Loucy (cell line): ENCODE data around the gene EP400.

Experiments used
- H2AFZ ChIP-seq: fragments of 200-600 bp; sonication (generic); 2 replicates; pipeline ENCODE4 v1.6.0; 2016; ENCODE audit warnings: antibody characterized with exemption, mild to moderate bottlenecking, low read length, moderate library complexity
- H3F3A ChIP-seq: fragments of 200-600 bp; 2 replicates; pipeline ENCODE4 v1.6.0; 2016; ENCODE audit warnings: antibody characterized with exemption, low read depth, mild to moderate bottlenecking
- H3K27me3 ChIP-seq: fragments of 200-600 bp; sonication (generic); 2 replicates; pipeline ENCODE4 v1.6.1; 2014; ENCODE audit warnings: low read length, mild to moderate bottlenecking; ENCODE audit not compliant: insufficient read depth, poor library complexity, severe bottlenecking
- H3K36me3 ChIP-seq: fragments of 200-600 bp; sonication (generic); 2 replicates; pipeline ENCODE4 v1.6.1; 2016; ENCODE audit warnings: low read length; ENCODE audit not compliant: insufficient read depth
- H3K4me1 ChIP-seq: fragments of 200-600 bp; sonication (generic); 2 replicates; pipeline ENCODE4 v1.5.1; 2014; ENCODE audit warnings: low read length, mild to moderate bottlenecking; ENCODE audit not compliant: insufficient read depth, poor library complexity, severe bottlenecking
- H3K4me2 ChIP-seq: fragments of 200-600 bp; sonication (generic); 2 replicates; pipeline ENCODE4 v1.6.0; 2014; ENCODE audit warnings: antibody characterized with exemption, low read length, low read depth, mild to moderate bottlenecking; ENCODE audit not compliant: poor library complexity, severe bottlenecking
- H3K4me3 ChIP-seq: fragments of 200-600 bp; sonication (generic); 2 replicates; pipeline ENCODE4 v1.5.1; 2014; ENCODE audit warnings: low read length, mild to moderate bottlenecking, mixed read lengths; ENCODE audit not compliant: poor library complexity, severe bottlenecking
- H3K79me2 ChIP-seq: fragments of 200-600 bp; sonication (generic); 2 replicates; pipeline ENCODE4 v1.6.1; 2014; ENCODE audit warnings: low read length; ENCODE audit not compliant: insufficient read depth
- H3K9ac ChIP-seq: fragments of 200-600 bp; sonication (generic); 2 replicates; pipeline ENCODE4 v1.6.0; 2014; ENCODE audit warnings: mild to moderate bottlenecking, low read depth, low read length, moderate library complexity; ENCODE audit not compliant: poor library complexity, severe bottlenecking
- H3K9me2 ChIP-seq: fragments of 200-600 bp; sonication (generic); replicated peaks from 2 replicates; pipeline ENCODE4 v1.6.1; 2016; ENCODE audit warnings: low read depth, low read length, mixed read lengths
- H3K9me3 ChIP-seq: fragments of 200-600 bp; sonication (generic); 2 replicates; pipeline ENCODE4 v1.6.1; 2014; ENCODE audit warnings: mild to moderate bottlenecking, antibody characterized with exemption, low read length, low read depth; ENCODE audit not compliant: insufficient read depth
- H4K20me1 ChIP-seq: fragments of 200-600 bp; sonication (generic); 2 replicates; pipeline ENCODE4 v1.6.0; 2014; ENCODE audit warnings: antibody characterized with exemption, low read length, mild to moderate bottlenecking; ENCODE audit not compliant: insufficient read depth, poor library complexity, severe bottlenecking
- EZH2phosphoT487 ChIP-seq: fragments of 200-600 bp; IDR thresholded peaks from 2 replicates; pipeline ENCODE4 v1.6.1; 2018; ENCODE audit warnings: antibody characterized with exemption, mild to moderate bottlenecking, moderate library complexity, borderline replicate concordance
- TF ChIP-seq, protein P1 (sequence below): fragments of 200-600 bp; sonication (generic); conservative IDR thresholded peaks from 2 replicates; pipeline ENCODE4 v1.5.1; 2014; ENCODE audit warnings: mild to moderate bottlenecking, antibody characterized with exemption, low read length

The EP400 gene

GRCh38 chr12:131933387-131933786, 16.4 kb upstream of the EP400 start:
- no peak overlapping the region for H3K4me3 ChIP-seq
- H3K9me3 ChIP-seq: no peaks in the 10 kb centered on the region
- no peak overlapping the region for H3K9ac ChIP-seq
- no peak overlapping the region for H3K4me2 ChIP-seq
- H2AFZ ChIP-seq: no peak overlapping the region
- no peaks in the 10 kb centered on the region for H3F3A ChIP-seq
- no peaks in the 10 kb centered on the region for H3K9me2 ChIP-seq
- TF ChIP-seq, protein P1, sequence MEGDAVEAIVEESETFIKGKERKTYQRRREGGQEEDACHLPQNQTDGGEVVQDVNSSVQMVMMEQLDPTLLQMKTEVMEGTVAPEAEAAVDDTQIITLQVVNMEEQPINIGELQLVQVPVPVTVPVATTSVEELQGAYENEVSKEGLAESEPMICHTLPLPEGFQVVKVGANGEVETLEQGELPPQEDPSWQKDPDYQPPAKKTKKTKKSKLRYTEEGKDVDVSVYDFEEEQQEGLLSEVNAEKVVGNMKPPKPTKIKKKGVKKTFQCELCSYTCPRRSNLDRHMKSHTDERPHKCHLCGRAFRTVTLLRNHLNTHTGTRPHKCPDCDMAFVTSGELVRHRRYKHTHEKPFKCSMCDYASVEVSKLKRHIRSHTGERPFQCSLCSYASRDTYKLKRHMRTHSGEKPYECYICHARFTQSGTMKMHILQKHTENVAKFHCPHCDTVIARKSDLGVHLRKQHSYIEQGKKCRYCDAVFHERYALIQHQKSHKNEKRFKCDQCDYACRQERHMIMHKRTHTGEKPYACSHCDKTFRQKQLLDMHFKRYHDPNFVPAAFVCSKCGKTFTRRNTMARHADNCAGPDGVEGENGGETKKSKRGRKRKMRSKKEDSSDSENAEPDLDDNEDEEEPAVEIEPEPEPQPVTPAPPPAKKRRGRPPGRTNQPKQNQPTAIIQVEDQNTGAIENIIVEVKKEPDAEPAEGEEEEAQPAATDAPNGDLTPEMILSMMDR: no peak
- no peak for TF ChIP-seq EZH2phosphoT487
- no peaks in the 10 kb centered on the region for H3K27me3 ChIP-seq
- H4K20me1 ChIP-seq: peaks cover 12% of the 10 kb centered on the region
- H3K36me3 ChIP-seq: peaks cover 31% of the 10 kb centered on the region; the same call in 1 of the 2 replicates
- peaks cover 32% of the 10 kb centered on the region for H3K79me2 ChIP-seq
- peaks cover 11% of the 10 kb centered on the region for H3K4me1 ChIP-seq

- H4K20me1 ChIP-seq: peaks cover 12% of the 10 kb centered on the region
- H3K27me3 ChIP-seq: no peaks in the 10 kb centered on the region
- no peak for TF ChIP-seq EZH2phosphoT487
- TF ChIP-seq, protein P1: no peak
- H3K4me3 ChIP-seq: no peak overlapping the region
- H3K9me3 ChIP-seq: no peaks in the 10 kb centered on the region
- H3F3A ChIP-seq: no peaks in the 10 kb centered on the region
- H3K79me2 ChIP-seq: peaks cover 27% of the 10 kb centered on the region
- peaks cover 31% of the 10 kb centered on the region; the same call in 1 of the 2 replicates for H3K36me3 ChIP-seq
- H3K9ac ChIP-seq: no peak overlapping the region
- H2AFZ ChIP-seq: no peak overlapping the region
- no peak overlapping the region for H3K4me2 ChIP-seq
- H3K4me1 ChIP-seq: peaks cover 10% of the 10 kb centered on the region
- H3K9me2 ChIP-seq: no peaks in the 10 kb centered on the region
Observed at GRCh38 chr12:131934535-131934934, 15.2 kb upstream of the EP400 start.

DNA sequence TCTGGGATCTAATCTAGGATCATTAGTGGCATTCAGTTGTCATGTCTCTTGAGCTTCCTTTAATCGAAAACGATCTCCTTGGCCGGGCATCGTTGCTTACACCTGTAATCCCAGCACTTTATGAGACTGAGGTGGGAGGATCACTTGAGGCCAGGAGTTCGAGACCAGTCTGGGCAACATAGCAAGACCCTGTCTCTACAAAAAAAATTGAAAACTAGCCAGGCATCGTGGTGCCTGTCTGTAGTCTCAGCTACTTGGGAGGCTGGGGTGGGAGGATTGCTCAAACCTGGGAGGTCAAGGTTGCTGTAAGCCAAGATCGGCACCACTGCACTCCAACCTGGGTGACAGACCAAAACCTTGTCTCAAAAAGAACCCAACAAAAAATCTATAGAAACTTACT, 11.7 kb upstream of the EP400 start:
- Histone ChIP-seq H3K9me3 (no peaks in the 10 kb centered on the region), H3K4me2 (no peak overlapping the region), H2AFZ (no peak overlapping the region), H3K4me3 (no peak overlapping the region), H3K9ac (no peak overlapping the region), H3K9me2 (no peaks in the 10 kb centered on the region), H3K4me1 (no peaks in the 10 kb centered on the region), H4K20me1 (no peaks in the 10 kb centered on the region), H3F3A (no peaks in the 10 kb centered on the region), H3K79me2 (no peaks in the 10 kb centered on the region), H3K27me3 (no peaks in the 10 kb centered on the region), H3K36me3 (peaks cover 22% of the 10 kb centered on the region; the same call in 1 of the 2 replicates)
- TF ChIP-seq EZH2phosphoT487: no peak
- TF ChIP-seq, protein P1: no peak
